Eye (tissue), 1 donor: Measurements from ENCODE around the gene ATL3.
"Not testable (repeated sequence)": the region's sequence is repeated elsewhere in the genome, so short reads cannot be mapped to it uniquely, and the experiment has no call there.

ENCODE experiments used
- DNase-seq: peaks from one replicate; pipeline ENCODE4 v3.0.0-alpha.2; 2015

Gene ATL3, protein sequence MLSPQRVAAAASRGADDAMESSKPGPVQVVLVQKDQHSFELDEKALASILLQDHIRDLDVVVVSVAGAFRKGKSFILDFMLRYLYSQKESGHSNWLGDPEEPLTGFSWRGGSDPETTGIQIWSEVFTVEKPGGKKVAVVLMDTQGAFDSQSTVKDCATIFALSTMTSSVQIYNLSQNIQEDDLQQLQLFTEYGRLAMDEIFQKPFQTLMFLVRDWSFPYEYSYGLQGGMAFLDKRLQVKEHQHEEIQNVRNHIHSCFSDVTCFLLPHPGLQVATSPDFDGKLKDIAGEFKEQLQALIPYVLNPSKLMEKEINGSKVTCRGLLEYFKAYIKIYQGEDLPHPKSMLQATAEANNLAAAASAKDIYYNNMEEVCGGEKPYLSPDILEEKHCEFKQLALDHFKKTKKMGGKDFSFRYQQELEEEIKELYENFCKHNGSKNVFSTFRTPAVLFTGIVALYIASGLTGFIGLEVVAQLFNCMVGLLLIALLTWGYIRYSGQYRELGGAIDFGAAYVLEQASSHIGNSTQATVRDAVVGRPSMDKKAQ

GRCh38 chr11:63671322-63672155 is at the start of gene ATL3:
TSS of gene ATL3 (minus strand) at chr11:63671376. CDS start at chr11:63671335, 41 bp downstream.
- DNase-seq = peak; percentile 98

- DNase-seq = no peak
Observed at GRCh38 chr11:63720611-63721010, 49.4 kb upstream of the ATL3 start.

DNA sequence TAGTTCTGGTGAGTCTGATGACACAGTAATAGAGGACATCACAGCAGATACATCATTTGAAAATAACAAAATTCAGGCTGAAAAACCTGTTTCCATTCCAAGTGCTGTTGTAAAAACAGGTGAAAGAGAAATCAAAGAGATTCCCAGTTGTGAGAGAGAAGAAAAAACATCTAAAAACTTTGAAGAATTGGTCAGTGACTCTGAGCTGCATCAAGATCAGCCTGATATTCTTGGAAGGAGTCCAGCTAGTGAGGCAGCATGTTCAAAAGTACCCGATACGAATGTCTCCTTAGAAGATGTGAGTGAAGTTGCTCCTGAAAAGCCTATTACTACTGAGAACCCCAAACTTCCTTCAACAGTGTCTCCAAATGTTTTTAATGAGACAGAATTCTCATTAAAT is 48.8 kb upstream of the ATL3 start:
- no peak for DNase-seq

DNA sequence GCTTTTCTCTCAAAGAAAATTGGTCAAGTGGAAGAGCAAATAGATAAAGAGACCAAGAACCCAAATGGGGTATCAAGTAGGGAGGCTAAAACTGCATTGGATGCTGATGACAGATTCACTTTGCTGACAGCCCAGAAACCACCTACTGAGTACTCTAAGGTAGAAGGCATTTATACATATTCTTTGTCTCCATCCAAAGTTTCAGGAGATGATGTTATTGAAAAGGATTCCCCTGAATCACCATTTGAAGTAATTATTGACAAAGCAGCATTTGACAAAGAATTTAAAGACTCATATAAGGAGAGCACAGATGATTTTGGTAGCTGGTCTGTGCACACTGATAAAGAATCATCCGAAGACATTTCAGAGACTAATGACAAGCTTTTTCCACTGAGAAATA is 47.8 kb upstream of the ATL3 start:
- no peak for DNase-seq

GRCh38 chr11:63716046-63716445 is 44.9 kb upstream of the ATL3 start:
- DNase-seq = no peak

GRCh38 chr11:63713766-63714165 is 42.6 kb upstream of the ATL3 start:
- DNase-seq = no peak

GRCh38 chr11:63711838-63712237 is 40.7 kb upstream of the ATL3 start:
- DNase-seq = no peak

DNA sequence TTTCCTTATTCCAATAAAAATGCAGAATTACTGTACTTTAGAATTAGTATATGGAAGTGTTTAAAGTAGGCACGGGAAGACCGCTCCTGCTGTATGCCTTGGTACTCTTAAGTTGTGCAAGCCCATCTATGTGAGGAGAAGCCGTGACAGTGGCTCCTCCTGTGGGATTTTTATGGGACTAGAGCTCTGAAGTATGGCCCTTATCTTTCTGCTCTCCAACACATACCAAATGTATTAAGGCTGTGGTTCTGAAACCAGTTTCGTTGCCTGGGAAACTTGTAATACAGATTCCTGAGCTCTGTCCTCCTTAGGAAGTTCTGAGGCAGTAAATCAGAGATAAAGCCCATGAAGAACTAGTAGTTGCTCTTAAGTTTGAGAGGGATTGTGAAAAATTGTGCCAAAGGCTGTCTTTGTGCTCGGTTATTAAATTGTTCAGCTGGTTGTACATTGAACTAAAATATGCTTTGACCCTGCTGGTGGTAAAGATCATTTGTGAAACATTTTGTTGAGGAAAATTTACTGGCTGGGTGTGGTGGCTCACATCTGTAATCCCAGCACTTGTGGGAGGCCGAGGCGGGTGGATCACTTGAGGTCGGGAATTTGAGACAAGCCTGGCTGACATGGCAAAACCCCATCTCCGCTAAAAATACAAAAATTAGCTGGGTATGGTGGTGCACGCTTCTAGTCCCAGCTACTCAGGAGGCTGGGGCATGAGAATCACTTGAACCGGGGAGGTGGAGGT is 39.5 kb upstream of the ATL3 start:
- no peak for DNase-seq

GRCh38 chr11:63709336-63709884 is 38.2 kb upstream of the ATL3 start:
- DNase-seq = no peak

GRCh38 chr11:63708764-63709163 is 37.6 kb upstream of the ATL3 start:
- no peak for DNase-seq

DNA sequence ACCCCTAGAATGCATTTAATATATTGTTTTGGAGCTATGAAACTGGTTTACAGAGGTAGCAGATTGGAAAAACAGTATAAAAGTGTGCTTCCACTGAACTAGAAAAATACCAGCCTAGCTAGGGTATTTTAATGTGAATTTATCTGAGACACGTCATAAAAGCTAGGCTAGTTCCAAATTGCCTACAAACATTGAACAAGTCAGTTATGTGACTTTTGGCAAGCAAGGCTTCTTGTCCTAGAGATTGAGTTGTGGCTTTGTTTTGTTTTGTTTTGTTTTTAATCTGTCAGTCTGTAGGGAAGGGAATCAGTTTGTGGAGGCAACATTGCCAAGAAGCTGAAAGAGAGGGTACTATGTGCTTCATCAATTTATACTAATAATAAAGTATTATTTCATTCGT is 34.4 kb upstream of the ATL3 start:
- DNase-seq = no peak

DNA sequence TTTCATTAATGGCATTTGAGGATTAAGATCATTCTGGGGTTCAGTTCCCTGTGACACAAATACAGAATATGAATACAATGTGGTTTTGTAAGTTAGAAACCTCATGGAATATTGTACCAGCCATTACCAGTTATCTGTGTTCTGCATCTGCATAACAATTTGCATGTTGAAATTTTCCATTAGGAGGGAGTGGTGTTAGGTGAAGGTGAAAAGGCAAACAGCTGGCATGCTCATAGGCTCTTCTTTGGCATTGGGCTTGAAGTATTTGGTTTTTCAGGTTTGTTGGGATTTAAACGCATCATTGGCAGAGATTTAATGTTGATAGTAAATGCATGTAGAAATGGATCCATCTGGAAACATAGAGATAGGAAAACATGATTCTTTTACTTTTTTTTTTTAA is 28.7 kb upstream of the ATL3 start:
- no peak for DNase-seq

- DNase-seq = peak; percentile 34
Observed at GRCh38 chr11:63698976-63699733, 28.0 kb upstream of the ATL3 start.

- DNase-seq = no peak
Observed at GRCh38 chr11:63694596-63694995, 23.4 kb upstream of the ATL3 start.

DNA sequence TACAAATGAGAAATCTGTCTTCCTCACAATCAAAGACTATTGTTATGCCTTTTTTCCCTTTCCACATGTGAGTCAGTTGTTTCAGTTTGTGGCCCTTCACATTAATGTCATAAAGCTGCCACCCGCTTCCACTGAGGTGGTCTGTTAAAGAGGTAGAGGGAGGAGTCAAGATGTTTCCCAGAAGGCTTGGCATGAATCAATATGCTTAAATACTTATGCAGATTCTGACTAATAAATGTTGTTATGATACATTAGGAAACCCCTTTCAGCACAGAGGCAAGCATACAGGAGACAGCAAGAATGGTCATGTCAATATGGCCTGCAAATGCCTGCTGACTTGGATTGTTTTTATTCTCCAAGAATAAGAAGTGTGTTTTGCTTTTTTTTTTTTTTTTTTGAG is 16.7 kb upstream of the ATL3 start:
- no peak for DNase-seq

- no peak for DNase-seq
Observed at GRCh38 chr11:63686926-63687325, 15.8 kb upstream of the ATL3 start.

- not testable (repeated sequence) for DNase-seq
Observed at GRCh38 chr11:63685158-63685721, 14.1 kb upstream of the ATL3 start.

DNA sequence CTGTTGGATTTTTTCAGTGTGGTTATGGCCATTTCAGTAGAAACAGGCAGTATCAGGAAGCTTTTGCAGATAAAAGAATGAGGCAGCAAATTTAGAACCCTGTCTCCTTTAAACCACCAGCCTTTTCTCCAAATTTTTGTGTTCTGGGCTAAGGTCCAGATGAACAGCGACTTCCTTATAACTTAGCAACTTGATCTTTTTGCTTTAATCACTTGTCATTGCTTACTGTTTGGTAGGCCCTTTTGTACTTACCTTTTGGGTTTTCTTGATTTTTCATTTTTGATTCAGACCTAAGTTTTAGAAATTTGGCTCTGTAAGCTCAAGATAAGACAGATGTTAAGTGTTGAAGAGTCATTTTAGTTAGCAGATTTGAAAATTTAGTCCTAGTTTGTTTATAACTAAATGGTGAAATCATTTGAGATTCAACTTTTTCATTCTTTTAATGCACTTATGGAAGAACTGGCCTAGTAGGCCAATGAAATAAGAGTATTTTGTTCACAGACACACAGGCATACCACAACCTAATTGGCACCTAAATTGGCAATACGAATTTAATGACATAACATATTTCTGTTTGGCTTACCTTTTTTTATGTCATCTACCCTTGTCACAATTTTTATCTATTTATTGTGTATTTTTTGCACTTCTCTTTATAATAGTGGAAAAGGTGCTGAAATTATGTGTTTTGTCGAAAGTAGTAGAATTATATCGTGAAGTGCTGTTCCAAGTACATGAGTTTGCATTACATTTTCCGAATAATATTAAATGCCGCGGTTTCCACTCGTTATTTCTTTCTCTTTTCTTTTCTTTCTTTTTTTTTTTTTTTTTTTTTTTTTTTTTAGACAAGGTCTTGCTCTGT is 12.2 kb upstream of the ATL3 start:
- no peak for DNase-seq

DNA sequence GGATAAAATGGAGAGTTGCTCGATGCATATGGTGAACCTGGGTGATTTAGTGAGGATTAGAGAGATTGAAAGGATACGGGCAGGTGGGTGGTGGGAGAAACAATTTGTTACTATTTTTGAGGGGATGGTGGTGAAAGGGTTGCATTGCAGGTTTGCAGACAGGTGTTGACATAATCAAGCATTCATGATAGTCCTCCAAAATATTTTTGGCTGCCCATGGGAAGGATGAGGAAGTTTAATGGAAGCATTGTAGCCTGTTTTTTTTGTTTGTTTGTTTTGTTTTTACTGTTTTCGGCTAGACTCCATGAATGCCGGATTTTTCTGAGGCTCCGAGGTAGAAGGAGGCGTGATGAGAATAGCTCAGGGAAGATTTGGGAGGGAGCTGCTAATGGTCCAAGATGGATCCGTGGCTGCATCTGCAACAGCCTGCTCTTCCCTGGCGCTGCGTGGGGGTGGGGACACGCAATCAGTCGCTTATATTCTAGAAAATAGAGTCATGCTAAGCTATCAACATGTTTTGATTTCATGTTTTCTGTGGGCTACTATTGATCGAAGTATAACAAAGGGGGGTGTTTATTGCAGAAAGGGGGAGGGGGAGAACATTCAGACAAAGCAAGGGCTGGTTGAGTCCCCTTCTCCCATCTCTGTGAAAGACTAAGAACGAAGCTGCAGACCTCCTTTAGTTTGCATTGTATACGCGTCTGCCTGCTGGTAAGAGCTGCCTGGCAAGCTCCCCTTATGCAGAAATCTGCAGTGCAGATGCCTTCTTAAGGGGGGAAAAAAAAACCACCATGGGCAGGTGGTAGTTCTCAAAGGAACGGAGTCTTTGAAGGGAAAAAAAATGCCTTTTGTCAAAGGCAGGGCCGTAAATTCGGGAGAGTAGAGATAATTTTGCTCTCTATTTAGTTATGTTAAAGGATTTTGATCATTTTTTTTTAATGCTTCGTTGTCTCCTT is 11.2 kb upstream of the ATL3 start:
- peak; percentile 83 for DNase-seq
